A549 (cell line): ENCODE measurements around the gene OSGIN1. TPM values are rescaled to one million over a fixed set of nuclear protein-coding genes. Genes with fewer than 3 reads are reported as not detected.

Experiments
- ATAC-seq, 2 experiments: fragments of 200-7000 bp in 1 of 2; fragments of >200 bp in 1 of 2; cut with Nextera tagmentation in 1 of 2; cut with Tn5 transposase in 1 of 2; 3 replicates each; pipeline versions ENCODE4 v1.8.0 to v1.9.1; 2018 to 2020; ENCODE audit warnings: mild to moderate bottlenecking in 1 of 2, moderate library complexity in 1 of 2
- CTCF ChIA-PET: fragments of 300-600 bp; sonication (Branson Sonifier 250); formaldehyde crosslinking; extraction: SDS; loops from one replicate; lab custom pipeline; 2021; ENCODE audit warnings: antibody characterized with exemption, inconsistent platforms; lab: Yijun Ruan, JAX
- POLR2A ChIA-PET: fragments of 350-600 bp; formaldehyde crosslinking; extraction: SDS; loops from one replicate; lab custom pipeline; 2021; ENCODE audit warnings: antibody characterized with exemption, inconsistent platforms; lab: Yijun Ruan, JAX
- DNase-seq, 2 experiments: peaks; one replicate each; pipeline versions ENCODE4 v3.0.0 to v3.0.0-alpha.2; 2011 to 2016; ENCODE audit warnings: low read depth in 1 of 2, low spot score in 1 of 2
- FAIRE-seq: peaks from 2 replicates; lab custom pipeline; 2011; peaks lifted over from hg19 to GRCh38; lab: Jason Lieb, UNC
- H3K27ac ChIP-seq, 2 experiments: fragments of >200 bp; sonication (Bioruptor Twin); formaldehyde crosslinking; 3 replicates each; pipeline ENCODE4 v1.5.1; 2016 to 2017
- H3K4me1 ChIP-seq: fragments of >200 bp; sonication (Bioruptor Twin); formaldehyde crosslinking; 3 replicates; pipeline ENCODE4 v1.6.1; 2016
- H3K4me2 ChIP-seq: fragments of >200 bp; sonication (Bioruptor Twin); formaldehyde crosslinking; 3 replicates; pipeline ENCODE4 v1.6.1; 2016
- H3K4me3 ChIP-seq: fragments of >200 bp; sonication (Bioruptor Twin); formaldehyde crosslinking; 3 replicates; pipeline ENCODE4 v1.5.1; 2016
- H3K9me3 ChIP-seq: fragments of >200 bp; sonication (Bioruptor Twin); formaldehyde crosslinking; 3 replicates; pipeline ENCODE4 v1.6.1; 2016
- CTCF ChIP-seq: fragments of >200 bp; sonication (Bioruptor Twin); formaldehyde crosslinking; IDR thresholded peaks from 3 replicates; pipeline ENCODE4 v1.5.1; 2016
- EHMT2 ChIP-seq: fragments of 200-600 bp; sonication (generic); IDR thresholded peaks from 2 replicates; pipeline ENCODE4 v1.6.1; 2016; ENCODE audit warnings: antibody characterized with exemption, low read depth, mild to moderate bottlenecking, moderate library complexity
- ESRRA ChIP-seq: fragments of 150-350 bp; IDR thresholded peaks from 2 replicates; pipeline ENCODE4 v1.6.1; 2014; ENCODE audit warnings: mild to moderate bottlenecking, low read length, borderline replicate concordance
- FOXS1 ChIP-seq: fragments of 250-450 bp; sonication (Bioruptor Pico); IDR thresholded peaks from 2 replicates; pipeline ENCODE4 v1.5.0; 2020; ENCODE audit warnings: mild to moderate bottlenecking, moderate library complexity
- MAX ChIP-seq: IDR thresholded peaks from 2 replicates; pipeline ENCODE4 v1.6.1; 2012
- MYC ChIP-seq: IDR thresholded peaks from 2 replicates; pipeline ENCODE4 v1.6.1; 2012; ENCODE audit warnings: mild to moderate bottlenecking, inconsistent platforms, low read length, improper control_type of control experiment, borderline replicate concordance
- NFE2L2 ChIP-seq: fragments of 150-350 bp; conservative IDR thresholded peaks from 2 replicates; pipeline ENCODE4 v1.6.1; 2014; ENCODE audit warnings: low read length
- POLR2A ChIP-seq: IDR thresholded peaks from 2 replicates; pipeline ENCODE4 v1.6.1; 2012; ENCODE audit warnings: mild to moderate bottlenecking, low read length
- TP53 ChIP-seq: fragments of 250-450 bp; sonication (Bioruptor Pico); IDR thresholded peaks from 2 replicates; pipeline ENCODE4 v1.5.0; 2021; ENCODE audit warnings: mild to moderate bottlenecking, moderate library complexity
- ZC3H11A ChIP-seq: fragments of 450-650 bp; IDR thresholded peaks from 2 replicates; pipeline ENCODE4 v1.6.1; 2014; ENCODE audit warnings: antibody characterized with exemption, mild to moderate bottlenecking
- ZFP36 ChIP-seq: fragments of 450-650 bp; IDR thresholded peaks from 2 replicates; pipeline ENCODE4 v1.6.1; 2014; ENCODE audit warnings: borderline replicate concordance; ENCODE audit not compliant: partially characterized antibody
- ZNF302 ChIP-seq: fragments of 250-450 bp; sonication (Bioruptor Pico); IDR thresholded peaks from 2 replicates; pipeline ENCODE4 v1.9.0; 2021; ENCODE audit warnings: inconsistent platforms, mild to moderate bottlenecking, moderate library complexity
- WGBS: methylation state at CpG from one replicate; pipeline ENCODE4 v1.1.6; 2017; ENCODE audit errors: missing lambda C conversion rate; 5-methylcytosine and 5-hydroxymethylcytosine counted together
- polyA plus RNA-seq, 4 experiments: library from polyadenylated mRNA; depleted of rRNA in 3 of 4; stranded (reverse); fragments of >200 nt; fragmentation: RNase III in 1 of 4; extraction: RNeasy Plus Mini Kit Qiagen cat#74134 plus additional on column Dnase treatment in 1 of 4; gene quantifications; 2 replicates in 3 of 4; 3 replicates in 1 of 4; pipeline ENCODE4 v1.2.3, GENCODE V29; 2011 to 2017
- TF ChIP-seq, protein P1 (sequence below): fragments of 250-450 bp; sonication (Bioruptor Pico); IDR thresholded peaks from 2 replicates; pipeline ENCODE4 v1.5.0; 2020; ENCODE audit warnings: low read depth, mild to moderate bottlenecking, moderate library complexity
- TF ChIP-seq, protein P2 (sequence below): fragments of 200-600 bp; sonication (generic); IDR thresholded peaks from 2 replicates; pipeline ENCODE4 v1.6.1; 2016; ENCODE audit warnings: antibody characterized with exemption, mild to moderate bottlenecking, moderate library complexity

The OSGIN1 gene
- polyA plus RNA-seq, 2 of the 4 experiments (the other 2 are of a cell fraction) = 25.9 to 37.6 TPM

DNA sequence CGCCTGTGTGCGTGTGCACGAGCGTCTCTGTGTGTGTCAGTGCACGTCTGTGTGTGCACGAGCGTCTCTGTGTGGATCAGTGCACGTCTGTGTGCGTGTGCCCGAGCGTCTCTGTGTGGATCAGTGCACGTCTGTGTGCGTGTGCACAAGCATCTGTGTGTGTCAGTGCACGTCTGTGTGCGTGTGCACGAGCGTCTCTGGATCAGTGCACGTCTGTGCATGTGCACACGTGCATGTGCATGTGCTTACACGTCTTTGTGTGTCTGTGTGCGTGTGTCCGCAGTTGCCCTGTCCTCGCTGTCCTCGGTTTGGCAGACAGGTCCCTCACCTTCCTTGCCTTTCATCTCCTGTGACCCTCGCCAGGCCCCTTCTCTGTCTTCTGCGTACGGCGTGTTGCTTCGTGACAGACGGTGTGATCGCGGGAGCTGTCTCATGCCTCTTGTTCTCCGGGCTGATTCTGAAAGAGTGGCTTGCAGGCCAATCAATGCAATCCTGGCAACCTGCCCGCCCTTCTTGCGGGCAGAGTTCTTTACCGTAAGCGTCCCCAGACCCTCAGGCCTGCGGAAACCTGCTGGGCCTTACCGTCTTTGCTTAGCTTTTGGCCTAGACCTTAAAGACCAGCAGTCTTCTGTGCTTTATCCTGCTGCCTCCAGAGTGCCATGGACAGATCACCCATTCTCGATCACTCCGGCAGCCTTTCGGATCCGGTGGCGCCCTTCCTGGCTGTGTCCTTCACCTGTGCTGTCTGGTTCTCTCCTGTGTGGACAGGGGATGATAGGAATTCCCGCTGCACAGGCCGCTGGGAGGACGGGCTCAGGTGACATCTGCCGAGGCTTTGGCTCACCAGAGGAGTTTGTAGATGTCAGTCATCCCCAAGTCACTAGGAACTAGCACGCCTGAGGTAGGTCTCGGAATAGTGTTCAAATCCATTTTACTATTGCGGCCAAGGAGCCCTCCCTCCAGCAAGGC lies 35.6 kb upstream of the OSGIN1 start:
- no peak for ATAC-seq
- no peaks in the 10 kb centered on the region for H3K4me1 ChIP-seq
- WGBS = 93% methylated on average over 50 of the region's 51 CpGs
- H3K4me2 ChIP-seq = no peak overlapping the region
- ChIA-PET POLR2A (no interaction called here), CTCF (interaction anchor here (1.2 kb wide), 1 partner anchor 9 kb away, joined by 3 read pairs; no protein-coding TSS in a partner anchor)
- H3K9me3 ChIP-seq = no peaks in the 10 kb centered on the region
- FAIRE-seq = no peak
- TF ChIP-seq, protein P1, sequence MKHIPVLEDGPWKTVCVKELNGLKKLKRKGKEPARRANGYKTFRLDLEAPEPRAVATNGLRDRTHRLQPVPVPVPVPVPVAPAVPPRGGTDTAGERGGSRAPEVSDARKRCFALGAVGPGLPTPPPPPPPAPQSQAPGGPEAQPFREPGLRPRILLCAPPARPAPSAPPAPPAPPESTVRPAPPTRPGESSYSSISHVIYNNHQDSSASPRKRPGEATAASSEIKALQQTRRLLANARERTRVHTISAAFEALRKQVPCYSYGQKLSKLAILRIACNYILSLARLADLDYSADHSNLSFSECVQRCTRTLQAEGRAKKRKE = no peak
- no peak for TF ChIP-seq ZC3H11A
- no peak for TF ChIP-seq ZNF302 (CRISPR knock-in tag)
- TF ChIP-seq EHMT2 = no peak
- no peak for TF ChIP-seq TP53 (CRISPR knock-in tag)
- TF ChIP-seq, protein P2, sequence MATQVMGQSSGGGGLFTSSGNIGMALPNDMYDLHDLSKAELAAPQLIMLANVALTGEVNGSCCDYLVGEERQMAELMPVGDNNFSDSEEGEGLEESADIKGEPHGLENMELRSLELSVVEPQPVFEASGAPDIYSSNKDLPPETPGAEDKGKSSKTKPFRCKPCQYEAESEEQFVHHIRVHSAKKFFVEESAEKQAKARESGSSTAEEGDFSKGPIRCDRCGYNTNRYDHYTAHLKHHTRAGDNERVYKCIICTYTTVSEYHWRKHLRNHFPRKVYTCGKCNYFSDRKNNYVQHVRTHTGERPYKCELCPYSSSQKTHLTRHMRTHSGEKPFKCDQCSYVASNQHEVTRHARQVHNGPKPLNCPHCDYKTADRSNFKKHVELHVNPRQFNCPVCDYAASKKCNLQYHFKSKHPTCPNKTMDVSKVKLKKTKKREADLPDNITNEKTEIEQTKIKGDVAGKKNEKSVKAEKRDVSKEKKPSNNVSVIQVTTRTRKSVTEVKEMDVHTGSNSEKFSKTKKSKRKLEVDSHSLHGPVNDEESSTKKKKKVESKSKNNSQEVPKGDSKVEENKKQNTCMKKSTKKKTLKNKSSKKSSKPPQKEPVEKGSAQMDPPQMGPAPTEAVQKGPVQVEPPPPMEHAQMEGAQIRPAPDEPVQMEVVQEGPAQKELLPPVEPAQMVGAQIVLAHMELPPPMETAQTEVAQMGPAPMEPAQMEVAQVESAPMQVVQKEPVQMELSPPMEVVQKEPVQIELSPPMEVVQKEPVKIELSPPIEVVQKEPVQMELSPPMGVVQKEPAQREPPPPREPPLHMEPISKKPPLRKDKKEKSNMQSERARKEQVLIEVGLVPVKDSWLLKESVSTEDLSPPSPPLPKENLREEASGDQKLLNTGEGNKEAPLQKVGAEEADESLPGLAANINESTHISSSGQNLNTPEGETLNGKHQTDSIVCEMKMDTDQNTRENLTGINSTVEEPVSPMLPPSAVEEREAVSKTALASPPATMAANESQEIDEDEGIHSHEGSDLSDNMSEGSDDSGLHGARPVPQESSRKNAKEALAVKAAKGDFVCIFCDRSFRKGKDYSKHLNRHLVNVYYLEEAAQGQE = no peak
- no peak for TF ChIP-seq MYC
- TF ChIP-seq FOXS1 (CRISPR knock-in tag) = no peak
- no peak overlapping the region for H3K4me3 ChIP-seq
- no peak for DNase-seq
- no peak overlapping the region for H3K27ac ChIP-seq

- Histone ChIP-seq H3K4me3 (no peak overlapping the region), H3K27ac (no peak overlapping the region), H3K4me2 (no peak overlapping the region), H3K9me3 (no peaks in the 10 kb centered on the region), H3K4me1 (no peaks in the 10 kb centered on the region)
- ATAC-seq (no peak), FAIRE-seq (no peak), DNase-seq (no peak)
- WGBS = 50% methylated on average over 2 of the region's 2 CpGs
- CTCF ChIA-PET = interaction anchor here (0.8 to 17.0 kb wide), 4 partner anchors 36 to 145 kb away, joined by 3 to 175 read pairs (median 3); no protein-coding TSS in a partner anchor
- no peak for TF ChIP-seq EHMT2
- TF ChIP-seq MAX = no peak
- no peak for TF ChIP-seq POLR2A
- TF ChIP-seq CTCF = no peak
- no peak for TF ChIP-seq ZFP36
- no peak for TF ChIP-seq ESRRA
- TF ChIP-seq NFE2L2 = no peak
- POLR2A ChIA-PET = no interaction called here
These were observed 32.0 kb upstream of the OSGIN1 start for GRCh38 chr16:83920894-83921491.
